Caco-2 (cell line): Measurements from ENCODE around the gene ADK. TPM values are rescaled to one million over a fixed set of nuclear protein-coding genes. Genes with fewer than 3 reads are reported as not detected.

ENCODE experiments used
- BruUV-seq: library from RNA; stranded (reverse); fragments of 400-500 nt; replicated peaks from 2 replicates; lab custom pipeline; 2021; lab: Mats Ljungman, UMichigan
- CTCF ChIA-PET: fragments of 300-600 bp; sonication (Branson Sonifier 250); formaldehyde crosslinking; loops from one replicate; lab custom pipeline; 2022; ENCODE audit warnings: antibody characterized with exemption; lab: Charles Lee
- POLR2A ChIA-PET: fragments of 300-600 bp; sonication (Branson Sonifier 250); formaldehyde crosslinking; loops from one replicate; lab custom pipeline; 2022; ENCODE audit warnings: antibody characterized with exemption; lab: Charles Lee
- DNase-seq, 2 experiments: peaks; one replicate each; pipeline versions ENCODE4 v3.0.0 to v3.0.0-alpha.2; 2020 to 2022
- H3K27me3 ChIP-seq: replicated peaks from 2 replicates; pipeline ENCODE4 v1.6.0; 2011; ENCODE audit warnings: low read length; ENCODE audit not compliant: control insufficient read depth, insufficient read depth
- H3K36me3 ChIP-seq: 2 replicates; pipeline ENCODE4 v1.5.1; 2011; ENCODE audit warnings: low read length; ENCODE audit not compliant: control insufficient read depth, insufficient read depth
- H3K4me1 ChIP-seq: fragments of 250-450 bp; sonication (Bioruptor Pico); 2 replicates; pipeline ENCODE4 v1.5.1; 2020; ENCODE audit warnings: mild to moderate bottlenecking
- H3K4me3 ChIP-seq: 2 replicates; pipeline ENCODE4 v1.5.1; 2011; ENCODE audit warnings: low read depth, mild to moderate bottlenecking, control low read depth, low read length
- H3K9me3 ChIP-seq: fragments of 250-450 bp; sonication (Bioruptor Pico); 2 replicates; pipeline ENCODE4 v1.5.1; 2020; ENCODE audit warnings: mild to moderate bottlenecking, moderate library complexity
- H3K27ac Mint-ChIP-seq: one replicate; pipeline ENCODE4 v1.8.0; 2022; ENCODE audit warnings: mixed read lengths; ENCODE audit not compliant: unreplicated experiment
- H3K27me3 Mint-ChIP-seq: one replicate; pipeline ENCODE4 v1.8.0; 2022; ENCODE audit warnings: mixed read lengths; ENCODE audit not compliant: insufficient read depth, unreplicated experiment
- H3K36me3 Mint-ChIP-seq: one replicate; pipeline ENCODE4 v1.8.0; 2022; ENCODE audit warnings: mild to moderate bottlenecking, mixed read lengths; ENCODE audit not compliant: insufficient read depth, unreplicated experiment
- H3K4me1 Mint-ChIP-seq: one replicate; pipeline ENCODE4 v1.8.0; 2022; ENCODE audit warnings: low read depth, mixed read lengths; ENCODE audit not compliant: unreplicated experiment
- H3K4me3 Mint-ChIP-seq: one replicate; pipeline ENCODE4 v1.8.0; 2022; ENCODE audit warnings: mild to moderate bottlenecking, moderate library complexity, mixed read lengths; ENCODE audit not compliant: unreplicated experiment
- H3K9me3 Mint-ChIP-seq: one replicate; pipeline ENCODE4 v1.8.0; 2022; ENCODE audit warnings: mixed read lengths; ENCODE audit not compliant: unreplicated experiment
- intact Hi-C: fragments of 100-400 bp; cut with micrococcal nuclease; formaldehyde crosslinking; loops from one replicate; pipeline ENCODE4 v1.10.0; 2022; ENCODE audit not compliant: unreplicated experiment
- total RNA-seq: library from RNA; stranded (reverse); gene quantifications from 2 replicates; pipeline ENCODE4 v1.2.3, GENCODE V29; 2022
- TF ChIP-seq, protein P1 (sequence below), 2 experiments: fragments of 200-600 bp in 1 of 2; IDR thresholded peaks; 1 replicate in 1 of 2; 2 replicates in 1 of 2; pipeline versions ENCODE4 v1.5.1 to v1.8.0; 2011 to 2022; ENCODE audit warnings: antibody characterized with exemption in 1 of 2, control low read depth in 1 of 2, inconsistent platforms in 1 of 2, low read depth in 1 of 2, low read length in 1 of 2, mild to moderate bottlenecking in 1 of 2, moderate library complexity in 1 of 2; ENCODE audit not compliant: insufficient read depth in 1 of 2, severe bottlenecking in 1 of 2, unreplicated experiment in 1 of 2

ADK gene
- total RNA-seq, 1 experiment from 2014 or later, result 105 TPM

DNA sequence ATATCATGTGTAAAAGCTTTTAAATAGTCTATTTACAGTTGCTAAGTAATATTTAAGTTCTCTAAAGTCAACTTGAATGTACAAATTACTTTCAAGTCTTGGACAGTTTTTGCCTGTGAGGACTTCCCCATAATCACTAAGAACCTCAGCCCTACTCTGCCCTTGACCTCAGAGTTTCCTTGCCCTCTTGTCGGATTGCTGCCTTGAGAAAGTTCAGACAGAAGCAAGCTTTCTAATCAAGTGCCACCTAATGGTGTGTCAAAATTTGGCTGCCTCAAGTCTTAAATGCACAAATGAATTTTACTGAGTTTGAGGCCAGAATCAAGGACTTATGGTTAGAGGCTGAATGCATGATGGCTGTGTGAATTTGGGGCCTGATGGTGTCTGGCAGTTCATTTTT, 587.0 kb downstream of the ADK start:
- BruUV-seq, result no TSS peak
- POLR2A ChIA-PET, result no interaction called here
- H3K9me3 Mint-ChIP-seq, result peaks cover 6% of the 10 kb centered on the region

GRCh38 chr10:74738542-74738941, 587.5 kb downstream of the ADK start:
- CTCF ChIA-PET, result interaction anchor here (1.5 kb wide), 1 partner anchor 283 kb away, joined by 5 read pairs; no protein-coding TSS in a partner anchor
- BruUV-seq, result no TSS peak
- POLR2A ChIA-PET, result no interaction called here

More for the DNA sequence above, 587.0 kb downstream of the ADK start:
- CTCF ChIA-PET, result interaction anchor here (1.5 kb wide), 1 partner anchor 283 kb away, joined by 5 read pairs; no protein-coding TSS in a partner anchor
- Histone ChIP-seq H3K4me3 (no peak overlapping the region), H3K27me3 (no peaks in the 10 kb centered on the region), H3K36me3 (no peaks in the 10 kb centered on the region), H3K4me1 (no peaks in the 10 kb centered on the region), H3K9me3 (no peaks in the 10 kb centered on the region)
- intact Hi-C loops, result loop anchor here (5.0 kb wide), 1 partner anchor 284 kb away; no protein-coding TSS in a partner anchor
- Mint-ChIP-seq H3K36me3 (no peaks in the 10 kb centered on the region), H3K4me3 (no peak overlapping the region), H3K27me3 (no peaks in the 10 kb centered on the region), H3K27ac (no peak overlapping the region), H3K4me1 (peaks cover under 1% of the 10 kb centered on the region)
- TF ChIP-seq, protein P1, sequence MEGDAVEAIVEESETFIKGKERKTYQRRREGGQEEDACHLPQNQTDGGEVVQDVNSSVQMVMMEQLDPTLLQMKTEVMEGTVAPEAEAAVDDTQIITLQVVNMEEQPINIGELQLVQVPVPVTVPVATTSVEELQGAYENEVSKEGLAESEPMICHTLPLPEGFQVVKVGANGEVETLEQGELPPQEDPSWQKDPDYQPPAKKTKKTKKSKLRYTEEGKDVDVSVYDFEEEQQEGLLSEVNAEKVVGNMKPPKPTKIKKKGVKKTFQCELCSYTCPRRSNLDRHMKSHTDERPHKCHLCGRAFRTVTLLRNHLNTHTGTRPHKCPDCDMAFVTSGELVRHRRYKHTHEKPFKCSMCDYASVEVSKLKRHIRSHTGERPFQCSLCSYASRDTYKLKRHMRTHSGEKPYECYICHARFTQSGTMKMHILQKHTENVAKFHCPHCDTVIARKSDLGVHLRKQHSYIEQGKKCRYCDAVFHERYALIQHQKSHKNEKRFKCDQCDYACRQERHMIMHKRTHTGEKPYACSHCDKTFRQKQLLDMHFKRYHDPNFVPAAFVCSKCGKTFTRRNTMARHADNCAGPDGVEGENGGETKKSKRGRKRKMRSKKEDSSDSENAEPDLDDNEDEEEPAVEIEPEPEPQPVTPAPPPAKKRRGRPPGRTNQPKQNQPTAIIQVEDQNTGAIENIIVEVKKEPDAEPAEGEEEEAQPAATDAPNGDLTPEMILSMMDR (IDR thresholded peaks at IDR 0.05; ENCODE audit: insufficient read depth in 1 of 2, low read depth in 1 of 2, low read length in 1 of 2, severe bottlenecking in 1 of 2, unreplicated experiment in 1 of 2), result no peak
- no peak for DNase-seq

DNA sequence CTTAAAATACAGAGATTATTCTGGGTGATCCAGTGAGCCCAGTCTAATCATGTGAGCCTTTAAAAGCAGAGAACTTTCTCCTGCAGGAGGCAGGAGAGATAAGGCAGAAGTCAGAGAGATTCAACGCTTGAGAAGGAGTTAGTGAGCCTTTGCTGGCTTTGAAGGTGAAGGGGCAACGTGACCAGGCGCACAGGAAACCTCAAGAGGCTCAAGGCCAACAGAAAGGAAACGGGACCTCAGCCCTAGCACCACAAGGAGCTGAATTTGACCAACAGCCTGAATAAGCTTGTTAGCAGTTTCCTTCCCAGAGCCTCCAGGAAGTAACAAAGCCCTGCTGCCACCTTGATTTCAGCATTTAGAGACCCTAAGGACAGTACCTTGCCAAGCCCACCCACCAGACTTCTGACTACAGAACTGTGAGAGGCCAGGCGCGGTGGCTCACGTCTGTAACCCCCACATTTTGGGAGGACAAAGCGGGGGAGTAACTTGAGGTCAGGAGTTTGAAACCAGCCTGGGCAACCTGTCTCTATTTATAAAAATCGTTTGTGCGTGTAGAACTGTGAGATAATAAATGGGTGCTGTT, 588.1 kb downstream of the ADK start:
- no peaks in the 10 kb centered on the region for H3K27me3 ChIP-seq
- intact Hi-C loops, result loop anchor here (5.0 kb wide), 1 partner anchor 283 kb away; no protein-coding TSS in a partner anchor
- POLR2A ChIA-PET, result no interaction called here
- H3K4me3 ChIP-seq, result no peak overlapping the region
- DNase-seq, result no peak
- H3K9me3 ChIP-seq, result no peaks in the 10 kb centered on the region
- H3K36me3 Mint-ChIP-seq, result no peaks in the 10 kb centered on the region
- H3K4me3 Mint-ChIP-seq, result no peak overlapping the region
- TF ChIP-seq, protein P1 (IDR thresholded peaks at IDR 0.05; ENCODE audit: insufficient read depth in 1 of 2, low read depth in 1 of 2, low read length in 1 of 2, severe bottlenecking in 1 of 2, unreplicated experiment in 1 of 2), result peak in 1 of 2 experiments; percentile 44
- no TSS peak for BruUV-seq
- H3K9me3 Mint-ChIP-seq, result no peaks in the 10 kb centered on the region
- CTCF ChIA-PET, result interaction anchor here (1.5 kb wide), 1 partner anchor 282 kb away, joined by 5 read pairs; no protein-coding TSS in a partner anchor
- H3K36me3 ChIP-seq, result no peaks in the 10 kb centered on the region
- H3K27me3 Mint-ChIP-seq, result no peaks in the 10 kb centered on the region
- peaks cover 6% of the 10 kb centered on the region for H3K4me1 Mint-ChIP-seq
- no peak overlapping the region for H3K27ac Mint-ChIP-seq
- no peaks in the 10 kb centered on the region for H3K4me1 ChIP-seq

More at GRCh38 chr10:74738542-74738941, 587.5 kb downstream of the ADK start:
- Mint-ChIP-seq H3K36me3 (no peaks in the 10 kb centered on the region), H3K27me3 (no peaks in the 10 kb centered on the region), H3K4me3 (no peak overlapping the region), H3K27ac (no peak overlapping the region), H3K4me1 (peaks cover 6% of the 10 kb centered on the region), H3K9me3 (peaks cover 3% of the 10 kb centered on the region)
- Histone ChIP-seq H3K27me3 (no peaks in the 10 kb centered on the region), H3K36me3 (no peaks in the 10 kb centered on the region), H3K4me1 (no peaks in the 10 kb centered on the region), H3K9me3 (no peaks in the 10 kb centered on the region), H3K4me3 (no peak overlapping the region)
- intact Hi-C loops, result loop anchor here (5.0 kb wide), 1 partner anchor 284 kb away; no protein-coding TSS in a partner anchor
- TF ChIP-seq, protein P1 (IDR thresholded peaks at IDR 0.05; ENCODE audit: insufficient read depth in 1 of 2, low read depth in 1 of 2, low read length in 1 of 2, severe bottlenecking in 1 of 2, unreplicated experiment in 1 of 2), result no peak
- DNase-seq, result no peak
